ENCODE data around the gene RPS6KA2. TPM values are rescaled to one million over a fixed set of nuclear protein-coding genes. Genes with fewer than 3 reads are reported as not detected.

Gene RPS6KA2
- total RNA-seq, 4 donors from 2014 or later: 22.7 to 55.9 (median 40.6) TPM

GRCh38 chr6:166500246-166500645 is 126.8 kb downstream of the RPS6KA2 start:
- TF ChIP-seq POLR2A (IDR thresholded peaks at IDR 0.05): no peak
- TF ChIP-seq CTCF (IDR thresholded peaks at IDR 0.05): no peak
- intact Hi-C loops (cut with DNase I; ENCODE audit: low total_unique reads): no loop called here
- no peak for DNase-seq (ENCODE audit: low spot score in 2 of 2)
- 85 to 86% methylated on average over 7 of the region's 7 CpGs for WGBS, 2 donors
- H3K4me3 ChIP-seq (ENCODE audit: low read depth, poor library complexity, severe bottlenecking): no peak overlapping the region

- TF ChIP-seq CTCF (IDR thresholded peaks at IDR 0.05) (no peak), POLR2A (IDR thresholded peaks at IDR 0.05) (no peak)
- no peak for DNase-seq (ENCODE audit: low spot score in 2 of 2)
- intact Hi-C loops (cut with DNase I; ENCODE audit: low total_unique reads): no loop called here
- WGBS, 2 donors: 86 to 90% methylated on average over 7 of the region's 7 CpGs
- no peak overlapping the region for H3K4me3 ChIP-seq (ENCODE audit: low read depth, poor library complexity, severe bottlenecking)
These were observed 127.5 kb downstream of the RPS6KA2 start for GRCh38 chr6:166499350-166500163.

- intact Hi-C loops (cut with DNase I; ENCODE audit: low total_unique reads): no loop called here
- no peak for TF ChIP-seq POLR2A (IDR thresholded peaks at IDR 0.05)
- no peak for TF ChIP-seq CTCF (IDR thresholded peaks at IDR 0.05)
- WGBS, 2 donors: 96% methylated on average over 15 to 23 of the region's 23 CpGs
- H3K4me3 ChIP-seq (ENCODE audit: low read depth, poor library complexity, severe bottlenecking): no peak overlapping the region
- no peak for DNase-seq (ENCODE audit: low spot score in 2 of 2)
These were observed 128.2 kb downstream of the RPS6KA2 start for GRCh38 chr6:166498661-166499349.

- TF ChIP-seq POLR2A (IDR thresholded peaks at IDR 0.05) (no peak), CTCF (IDR thresholded peaks at IDR 0.05) (no peak)
These were observed 128.8 kb downstream of the RPS6KA2 start for GRCh38 chr6:166498228-166498627.

GRCh38 chr6:166497087-166497899 is 129.8 kb downstream of the RPS6KA2 start:
- TF ChIP-seq POLR2A (IDR thresholded peaks at IDR 0.05) (no peak), CTCF (IDR thresholded peaks at IDR 0.05) (no peak)
- intact Hi-C loops (cut with DNase I; ENCODE audit: low total_unique reads): no loop called here
- WGBS, 2 donors: 84 to 85% methylated on average over 30 to 32 of the region's 32 CpGs

More at GRCh38 chr6:166498228-166498627, 128.8 kb downstream of the RPS6KA2 start:
- no peak for DNase-seq (ENCODE audit: low spot score in 2 of 2)
- intact Hi-C loops (cut with DNase I; ENCODE audit: low total_unique reads): no loop called here
- no peak overlapping the region for H3K4me3 ChIP-seq (ENCODE audit: low read depth, poor library complexity, severe bottlenecking)
- 94 to 96% methylated on average over 25 of the region's 25 CpGs for WGBS, 2 donors

More at GRCh38 chr6:166497087-166497899, 129.8 kb downstream of the RPS6KA2 start:
- H3K4me3 ChIP-seq (ENCODE audit: low read depth, poor library complexity, severe bottlenecking): no peak overlapping the region
- no peak for DNase-seq (ENCODE audit: low spot score in 2 of 2)
